NCI-H748 (cell line): ENCODE results near the gene NOS2.
"Not testable (repeated sequence)": the region's sequence is repeated elsewhere in the genome, so short reads cannot be mapped to it uniquely, and the experiment has no call there.

Experiments used
- DNase-seq: peaks from one replicate; lab custom pipeline; 2025; ENCODE audit not compliant: unreplicated experiment; lab: John Stamatoyannopoulos, UW

The NOS2 gene

GRCh38 chr17:27756467-27757371 is 43.6 kb downstream of the NOS2 start:
- DNase-seq: peak; percentile 47

GRCh38 chr17:27755706-27756466 is 44.4 kb downstream of the NOS2 start:
- DNase-seq: no peak

GRCh38 chr17:27754549-27754948 is 45.8 kb downstream of the NOS2 start:
- DNase-seq: no peak

- DNase-seq: not testable (repeated sequence)
Measured at GRCh38 chr17:27753726-27754125, 46.6 kb downstream of the NOS2 start.

GRCh38 chr17:27752831-27753619 is 47.3 kb downstream of the NOS2 start:
- DNase-seq: not testable (repeated sequence)

GRCh38 chr17:27751622-27752490 is 48.5 kb downstream of the NOS2 start:
- no peak for DNase-seq

GRCh38 chr17:27751166-27751565 is 49.2 kb downstream of the NOS2 start:
- no peak for DNase-seq

- not testable (repeated sequence) for DNase-seq
Measured at GRCh38 chr17:27749562-27750150, 50.7 kb downstream of the NOS2 start.

- no peak for DNase-seq
Measured at GRCh38 chr17:27748360-27748825, 51.9 kb downstream of the NOS2 start.

GRCh38 chr17:27747462-27748359 is 52.6 kb downstream of the NOS2 start:
- DNase-seq: peak; percentile 32

- no peak for DNase-seq
Measured at GRCh38 chr17:27746881-27747280, 53.4 kb downstream of the NOS2 start.

GRCh38 chr17:27746320-27746719 is 54.0 kb downstream of the NOS2 start:
- DNase-seq: not testable (repeated sequence)

- DNase-seq: not testable (repeated sequence)
Measured at GRCh38 chr17:27745207-27745830, 55.0 kb downstream of the NOS2 start.

GRCh38 chr17:27743281-27743885 is 56.9 kb downstream of the NOS2 start:
- DNase-seq: no peak

- no peak for DNase-seq
Measured at GRCh38 chr17:27741971-27742575, 58.3 kb downstream of the NOS2 start.

- DNase-seq: no peak
Measured at GRCh38 chr17:27741361-27741861, 58.9 kb downstream of the NOS2 start.

- not testable (repeated sequence) for DNase-seq
Measured at GRCh38 chr17:27740541-27740940, 59.8 kb downstream of the NOS2 start.
